Breast epithelium (tissue), 3 donors: ENCODE data around the gene DCST2.

Experiments used
- CTCF ChIP-seq, 3 donors: fragments of 450-650 bp; IDR thresholded peaks; one replicate each; pipeline ENCODE4 v1.5.1; 2016 to 2017; ENCODE audit warnings: antibody characterized with exemption in 3 of 3, mild to moderate bottlenecking in 3 of 3, moderate library complexity in 3 of 3
- POLR2A ChIP-seq: fragments of 450-650 bp; IDR thresholded peaks from one replicate; pipeline ENCODE4 v1.6.1; 2016; ENCODE audit warnings: antibody characterized with exemption, mild to moderate bottlenecking, moderate library complexity
- POLR2AphosphoS5 ChIP-seq, 3 donors: sonication (generic); formaldehyde crosslinking; IDR thresholded peaks; one replicate each; pipeline ENCODE4 v1.6.1; 2017; ENCODE audit warnings: antibody characterized with exemption in 3 of 3

DNA sequence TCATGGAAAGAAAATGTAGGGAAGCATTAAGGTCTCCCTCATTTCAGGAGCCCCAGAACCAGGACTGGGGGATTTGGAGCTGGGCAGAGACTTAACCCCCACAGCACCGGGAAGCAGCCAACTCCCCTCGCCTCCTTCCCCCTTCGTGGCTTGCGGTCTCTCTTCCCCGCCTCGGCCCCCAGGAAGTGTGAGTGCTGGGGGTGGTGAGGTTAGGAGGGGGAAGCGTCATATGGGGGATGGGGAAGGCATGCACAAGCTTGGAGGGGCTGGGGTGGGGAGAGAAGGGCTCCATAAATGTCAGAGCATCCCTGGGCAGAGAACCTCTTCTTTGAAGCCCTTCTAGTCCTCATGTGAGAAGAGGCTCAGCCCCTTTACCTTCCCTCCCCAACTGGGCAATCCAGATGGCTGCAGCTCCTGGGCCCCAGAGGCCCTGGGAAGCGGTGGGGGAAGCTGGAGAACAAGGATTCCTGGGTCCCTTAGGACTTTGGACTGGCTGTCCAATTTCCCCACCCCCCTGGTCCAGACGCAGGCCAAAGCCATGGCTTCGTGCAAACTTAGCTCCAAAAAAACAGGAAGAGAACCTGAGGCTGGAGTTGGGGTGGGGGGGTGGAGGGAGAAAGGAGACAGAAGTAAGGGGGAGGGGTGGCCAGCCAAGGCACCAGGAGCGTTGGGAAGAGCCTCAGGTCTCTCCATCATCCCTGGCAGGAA lies 23.2 kb downstream of the DCST2 start:
- no peak for TF ChIP-seq CTCF (IDR thresholded peaks at IDR 0.05)
- TF ChIP-seq POLR2A, result no peak
- no peak for TF ChIP-seq POLR2AphosphoS5 (IDR thresholded peaks at IDR 0.05)
